ENCODE measurements around the gene SLFN12L. TPM values are rescaled to one million over a fixed set of nuclear protein-coding genes. Genes with fewer than 3 reads are reported as not detected.

SLFN12L gene
- polyA plus RNA-seq, 1 donor (not counting 4 experiments of a cell fraction or from before 2014, with no cell fraction given) = 0.09 TPM

DNA sequence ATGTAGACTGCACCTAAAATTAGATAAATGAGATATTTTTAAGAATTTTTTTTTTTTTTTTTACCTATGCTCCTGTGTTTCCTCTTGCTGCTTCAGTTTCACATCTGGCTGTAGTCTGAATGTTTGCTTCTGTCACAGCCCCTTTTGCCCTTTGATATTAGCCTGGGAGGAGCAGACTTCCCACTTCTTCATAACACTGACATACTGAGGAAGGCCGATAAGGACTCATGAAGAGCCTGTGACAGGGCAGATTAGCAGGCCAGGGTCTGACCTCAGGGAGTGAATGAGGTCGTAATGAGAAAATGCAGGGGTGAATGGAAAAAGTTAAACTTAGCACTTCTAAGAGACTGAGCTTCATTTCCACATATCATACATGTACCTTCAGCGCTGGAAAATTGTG is 23.2 kb upstream of the SLFN12L start, which contains the start of gene SLFN14:
SLFN14 (minus strand) TSS at position 117 of the 400 bp plus-strand sequence. CDS start 2,757 bp downstream, outside the sequence.
- Histone ChIP-seq H3K27me3 (ENCODE audit: control insufficient read depth, extremely low read depth, insufficient read depth, low read length) (no peaks in the 10 kb centered on the region), H3K4me3 (ENCODE audit: control insufficient read depth in 2 of 3, extremely low read depth in 1 of 3, insufficient read depth in 2 of 3, low read depth in 1 of 3, low read length in 3 of 3) (no peak within 1 kb of the TSS), H4K20me1 (ENCODE audit: control insufficient read depth, extremely low read depth, insufficient read depth, low read length) (no peaks in the 10 kb centered on the region), H3K79me2 (ENCODE audit: control insufficient read depth, insufficient read depth, low read length) (no peaks in the 10 kb centered on the region), H3K4me2 (ENCODE audit: control insufficient read depth, extremely low read depth, insufficient read depth, low read depth, low read length) (no peak within 1 kb of the TSS), H3K4me1 (ENCODE audit: control insufficient read depth, extremely low read depth, insufficient read depth, low read length) (no peaks in the 10 kb centered on the region), H3K9me1 (ENCODE audit: control insufficient read depth, extremely low read depth, insufficient read depth, low read length) (no peaks in the 10 kb centered on the region), H3K27ac (ENCODE audit: control insufficient read depth, insufficient read depth, low read length) (no peak within 1 kb of the TSS), H3K9me3 (ENCODE audit: control insufficient read depth, low read depth, low read length) (no peaks in the 10 kb centered on the region), H3K36me3 (ENCODE audit: control insufficient read depth in 2 of 2, extremely low read depth in 1 of 2, insufficient read depth in 2 of 2, low read length in 2 of 2) (no peaks in the 10 kb centered on the region), H2AFZ (ENCODE audit: control insufficient read depth, low read length) (no peak within 1 kb of the TSS), H3K9ac (ENCODE audit: control insufficient read depth, extremely low read depth, insufficient read depth, low read length) (no peak within 1 kb of the TSS)
- DNase-seq (ENCODE audit: low read depth, low spot score) (no peak), FAIRE-seq (no peak)
- TF ChIP-seq, protein P1, sequence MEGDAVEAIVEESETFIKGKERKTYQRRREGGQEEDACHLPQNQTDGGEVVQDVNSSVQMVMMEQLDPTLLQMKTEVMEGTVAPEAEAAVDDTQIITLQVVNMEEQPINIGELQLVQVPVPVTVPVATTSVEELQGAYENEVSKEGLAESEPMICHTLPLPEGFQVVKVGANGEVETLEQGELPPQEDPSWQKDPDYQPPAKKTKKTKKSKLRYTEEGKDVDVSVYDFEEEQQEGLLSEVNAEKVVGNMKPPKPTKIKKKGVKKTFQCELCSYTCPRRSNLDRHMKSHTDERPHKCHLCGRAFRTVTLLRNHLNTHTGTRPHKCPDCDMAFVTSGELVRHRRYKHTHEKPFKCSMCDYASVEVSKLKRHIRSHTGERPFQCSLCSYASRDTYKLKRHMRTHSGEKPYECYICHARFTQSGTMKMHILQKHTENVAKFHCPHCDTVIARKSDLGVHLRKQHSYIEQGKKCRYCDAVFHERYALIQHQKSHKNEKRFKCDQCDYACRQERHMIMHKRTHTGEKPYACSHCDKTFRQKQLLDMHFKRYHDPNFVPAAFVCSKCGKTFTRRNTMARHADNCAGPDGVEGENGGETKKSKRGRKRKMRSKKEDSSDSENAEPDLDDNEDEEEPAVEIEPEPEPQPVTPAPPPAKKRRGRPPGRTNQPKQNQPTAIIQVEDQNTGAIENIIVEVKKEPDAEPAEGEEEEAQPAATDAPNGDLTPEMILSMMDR (optimal IDR thresholded peaks at IDR 0.05 in 1 of 3, IDR thresholded peaks at IDR 0.05 in 1 of 3, conservative IDR thresholded peaks at IDR 0.05 in 1 of 3; ENCODE audit: extremely low read depth in 1 of 3, insufficient read depth in 2 of 3, low read length in 3 of 3) = no peak
- no peak for TF ChIP-seq EZH2 (IDR thresholded peaks at IDR 0.05; ENCODE audit: low read length)
- dilution Hi-C loops (cut with MboI; ENCODE audit: extremely low pct_ligation_motif_present, low sequenced_read_pairs) = no loop called here

DNA sequence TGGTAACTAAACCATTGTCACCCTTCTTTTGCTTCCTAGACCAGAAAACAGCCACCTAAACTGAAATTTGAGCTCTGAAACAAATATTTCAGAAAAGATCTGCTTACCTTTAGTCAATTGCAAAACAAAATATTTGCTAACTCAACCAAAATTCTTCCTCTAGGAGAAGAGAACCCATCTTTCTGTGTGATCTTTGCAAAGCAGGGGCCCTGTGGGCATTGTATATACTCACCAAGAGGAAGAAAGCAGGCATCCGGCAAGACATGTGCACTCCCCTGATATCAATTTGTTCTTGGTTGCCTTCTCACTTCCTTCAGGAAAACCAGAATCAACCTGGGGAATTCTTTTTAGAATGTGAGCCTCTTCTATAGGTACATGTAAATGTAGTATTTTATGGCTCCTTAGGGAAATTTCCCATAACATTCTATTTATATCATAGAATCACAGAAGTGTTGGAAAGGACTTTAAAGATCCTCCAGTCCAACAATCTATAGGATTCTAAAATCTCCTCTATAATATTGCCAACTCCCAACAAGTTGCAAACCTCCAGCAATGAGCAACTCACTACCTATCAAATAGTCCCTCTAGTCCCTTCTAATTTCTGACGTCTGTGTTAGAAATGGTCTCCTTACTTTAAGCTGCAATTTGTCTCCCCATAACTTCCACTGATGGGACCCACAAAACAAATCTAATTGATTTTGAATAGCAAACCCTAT is 22.2 kb upstream of the SLFN12L start:
- Histone ChIP-seq H3K79me2 (ENCODE audit: control insufficient read depth, insufficient read depth, low read length) (no peaks in the 10 kb centered on the region), H2AFZ (ENCODE audit: control insufficient read depth, low read length) (no peak overlapping the region), H3K4me3 (ENCODE audit: control insufficient read depth in 2 of 3, extremely low read depth in 1 of 3, insufficient read depth in 2 of 3, low read depth in 1 of 3, low read length in 3 of 3) (no peak overlapping the region), H3K27ac (ENCODE audit: control insufficient read depth, insufficient read depth, low read length) (no peak overlapping the region), H3K36me3 (ENCODE audit: control insufficient read depth in 2 of 2, extremely low read depth in 1 of 2, insufficient read depth in 2 of 2, low read length in 2 of 2) (no peaks in the 10 kb centered on the region), H3K4me1 (ENCODE audit: control insufficient read depth, extremely low read depth, insufficient read depth, low read length) (no peaks in the 10 kb centered on the region), H4K20me1 (ENCODE audit: control insufficient read depth, extremely low read depth, insufficient read depth, low read length) (no peaks in the 10 kb centered on the region), H3K4me2 (ENCODE audit: control insufficient read depth, extremely low read depth, insufficient read depth, low read depth, low read length) (no peak overlapping the region), H3K9me3 (ENCODE audit: control insufficient read depth, low read depth, low read length) (no peaks in the 10 kb centered on the region), H3K9me1 (ENCODE audit: control insufficient read depth, extremely low read depth, insufficient read depth, low read length) (no peaks in the 10 kb centered on the region), H3K27me3 (ENCODE audit: control insufficient read depth, extremely low read depth, insufficient read depth, low read length) (no peaks in the 10 kb centered on the region), H3K9ac (ENCODE audit: control insufficient read depth, extremely low read depth, insufficient read depth, low read length) (no peak overlapping the region)
- DNase-seq (ENCODE audit: low read depth, low spot score) = no peak
- FAIRE-seq = no peak
- no peak for TF ChIP-seq EZH2 (IDR thresholded peaks at IDR 0.05; ENCODE audit: low read length)
- TF ChIP-seq, protein P1 (optimal IDR thresholded peaks at IDR 0.05 in 1 of 3, IDR thresholded peaks at IDR 0.05 in 1 of 3, conservative IDR thresholded peaks at IDR 0.05 in 1 of 3; ENCODE audit: extremely low read depth in 1 of 3, insufficient read depth in 2 of 3, low read length in 3 of 3) = no peak
- dilution Hi-C loops (cut with MboI; ENCODE audit: extremely low pct_ligation_motif_present, low sequenced_read_pairs) = no loop called here

Measured in keratinocyte (primary cell).